Ascending aorta (tissue), 2 donors: ENCODE measurements around the gene TTLL11. TPM values are rescaled to one million over a fixed set of nuclear protein-coding genes. Genes with fewer than 3 reads are reported as not detected.
"Not testable (repeated sequence)": the region's sequence is repeated elsewhere in the genome, so short reads cannot be mapped to it uniquely, and the experiment has no call there.

Experiments used
- DNase-seq, 2 donors: peaks; one replicate each; pipeline ENCODE4 v3.0.0-alpha.2; 2019; ENCODE audit warnings: low spot score in 2 of 2
- H3K27ac ChIP-seq, 2 donors: fragments of 200-600 bp; sonication (generic); one replicate each; pipeline ENCODE4 v1.5.1; 2016 to 2017; ENCODE audit warnings: mild to moderate bottlenecking in 1 of 2
- H3K27me3 ChIP-seq: fragments of 200-600 bp; sonication (generic); one replicate; pipeline ENCODE4 v1.5.1; 2017
- H3K36me3 ChIP-seq, 2 donors: fragments of 200-600 bp; sonication (generic); one replicate each; pipeline ENCODE4 v1.5.1; 2016
- H3K4me1 ChIP-seq, 2 donors: fragments of 200-600 bp; sonication (generic); one replicate each; pipeline ENCODE4 v1.5.1; 2016 to 2017; ENCODE audit warnings: mild to moderate bottlenecking in 1 of 2
- H3K4me3 ChIP-seq, 2 donors: fragments of 200-600 bp; sonication (generic); one replicate each; pipeline ENCODE4 v1.5.1; 2016 to 2017; ENCODE audit warnings: mild to moderate bottlenecking in 1 of 2
- H3K9me3 ChIP-seq, 2 donors: fragments of 200-600 bp; sonication (generic); one replicate each; pipeline ENCODE4 v1.5.1; 2016
- CTCF ChIP-seq, 3 experiments: fragments of 200-600 bp in 2 of 3; fragments of 450-650 bp in 1 of 3; sonication (generic) in 2 of 3; IDR thresholded peaks; one replicate each; pipeline ENCODE4 v1.5.1; 2016 to 2019; ENCODE audit warnings: antibody characterized with exemption in 3 of 3, mild to moderate bottlenecking in 1 of 3, moderate library complexity in 1 of 3
- intact Hi-C: fragments of 100-400 bp; cut with DNase I; formaldehyde crosslinking; loops from one replicate; pipeline ENCODE4 v1.15.1; 2023
- total RNA-seq: library from RNA; depleted of rRNA; stranded (reverse); fragments of >200 nt; gene quantifications from one replicate; pipeline ENCODE4 v1.1.0, GENCODE V29; 2016

The TTLL11 gene
- total RNA-seq, 1 donor from 2014 or later, result 18.5 TPM

GRCh38 chr9:121984726-121985402 is 108.2 kb downstream of the TTLL11 start:
- H3K27me3 ChIP-seq, result no peaks in the 10 kb centered on the region
- no peak overlapping the region for H3K4me3 ChIP-seq
- peak overlapping the region; percentile 74 to 87 for H3K27ac ChIP-seq
- H3K4me1 ChIP-seq, result peaks cover 11 to 41% of the 10 kb centered on the region in 2 donors
- peak in 1 of 2 donors; percentile 67 for DNase-seq
- H3K36me3 ChIP-seq, result peaks cover 8 to 9% of the 10 kb centered on the region in 2 donors
- intact Hi-C loops, result loop anchor here (5.0 kb wide), 1 partner anchor 213 kb away; no protein-coding TSS in a partner anchor
- no peaks in the 10 kb centered on the region for H3K9me3 ChIP-seq
- no peak for TF ChIP-seq CTCF (IDR thresholded peaks at IDR 0.05)

GRCh38 chr9:121983736-121984135 is 109.4 kb downstream of the TTLL11 start:
- DNase-seq, result no peak
- H3K4me1 ChIP-seq, result peaks cover 11 to 41% of the 10 kb centered on the region in 2 donors
- peak overlapping the region; percentile 74 to 87 for H3K27ac ChIP-seq
- H3K27me3 ChIP-seq, result no peaks in the 10 kb centered on the region
- H3K36me3 ChIP-seq, result peaks cover 0 to 2% of the 10 kb centered on the region in 2 donors
- no peak for TF ChIP-seq CTCF (IDR thresholded peaks at IDR 0.05)
- H3K9me3 ChIP-seq, result no peaks in the 10 kb centered on the region
- intact Hi-C loops, result no loop called here
- no peak overlapping the region for H3K4me3 ChIP-seq

DNA sequence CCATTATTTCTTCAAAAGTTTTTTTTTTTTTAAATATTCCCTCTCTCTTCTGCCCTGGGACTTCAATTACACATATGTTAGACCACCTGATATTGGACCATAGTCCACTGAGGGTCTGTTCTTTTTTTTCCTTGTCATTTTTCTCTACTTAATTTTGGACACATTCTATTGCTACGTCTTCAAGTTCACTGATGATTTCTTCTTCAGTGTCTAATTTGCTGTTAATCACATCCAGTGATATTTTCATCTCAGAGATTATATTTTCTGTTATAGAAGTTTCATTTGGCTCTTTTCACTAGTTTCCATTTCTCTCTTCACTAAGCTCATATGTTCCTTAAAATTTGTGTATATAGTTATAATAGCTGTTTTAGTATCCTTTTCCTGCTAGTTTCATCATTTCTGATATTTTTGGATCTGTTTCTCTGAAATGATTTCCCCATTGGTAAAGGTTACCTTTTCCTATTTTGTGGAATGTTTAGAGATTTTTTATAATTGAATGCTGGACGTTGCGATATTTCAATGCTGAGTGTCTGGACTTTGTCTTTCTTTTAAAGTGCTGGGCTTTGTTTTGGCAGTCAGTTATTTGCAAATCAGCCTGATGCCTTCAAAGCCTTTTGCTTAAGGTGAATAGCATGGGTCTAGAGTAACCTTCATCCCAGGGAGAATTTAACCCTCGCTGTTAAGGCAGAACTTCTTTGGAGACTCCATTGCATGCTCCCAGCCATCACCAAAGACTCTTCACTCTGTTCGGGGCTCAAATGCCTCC is 111.8 kb downstream of the TTLL11 start:
- Histone ChIP-seq H3K9me3 (no peaks in the 10 kb centered on the region), H3K36me3 (no peaks in the 10 kb centered on the region), H3K4me1 (peaks cover 11 to 33% of the 10 kb centered on the region in 2 donors), H3K27ac (no peak overlapping the region), H3K4me3 (no peak overlapping the region), H3K27me3 (no peaks in the 10 kb centered on the region)
- DNase-seq, result no peak
- TF ChIP-seq CTCF (IDR thresholded peaks at IDR 0.05), result no peak
- intact Hi-C loops, result no loop called here

DNA sequence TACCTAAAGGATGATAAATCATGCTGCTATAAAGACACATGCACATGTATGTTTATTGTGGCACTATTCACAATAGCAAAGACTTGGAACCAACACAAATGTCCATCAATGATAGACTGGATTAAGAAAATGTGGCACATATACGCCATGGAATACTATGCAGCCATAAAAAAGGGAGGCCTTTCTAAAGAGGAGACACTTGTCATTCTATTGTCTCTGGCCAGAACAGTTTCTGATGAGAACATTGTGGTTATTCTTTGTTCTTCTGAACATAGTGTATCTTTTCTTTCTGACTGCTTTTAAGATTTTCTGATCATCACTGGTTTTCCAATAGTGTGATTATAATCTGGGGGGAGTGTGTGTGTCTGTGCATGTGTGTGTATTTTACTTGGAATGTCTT is 112.4 kb downstream of the TTLL11 start:
- intact Hi-C loops, H3K27me3 ChIP-seq, H3K36me3 ChIP-seq, H3K4me3 ChIP-seq, H3K9me3 ChIP-seq, DNase-seq, H3K27ac ChIP-seq: not testable (repeated sequence)
- peaks cover 11 to 27% of the 10 kb centered on the region in 2 donors for H3K4me1 ChIP-seq

- H3K4me1 ChIP-seq, result peaks cover 8 to 17% of the 10 kb centered on the region in 2 donors
- H3K36me3 ChIP-seq, result no peaks in the 10 kb centered on the region
- TF ChIP-seq CTCF (IDR thresholded peaks at IDR 0.05), result no peak
- intact Hi-C loops, result no loop called here
- DNase-seq, result no peak
- no peak overlapping the region for H3K4me3 ChIP-seq
- H3K27ac ChIP-seq, result no peak overlapping the region
- no peaks in the 10 kb centered on the region for H3K9me3 ChIP-seq
- H3K27me3 ChIP-seq, result no peaks in the 10 kb centered on the region
Measured at GRCh38 chr9:121979736-121980135, 113.4 kb downstream of the TTLL11 start.

DNA sequence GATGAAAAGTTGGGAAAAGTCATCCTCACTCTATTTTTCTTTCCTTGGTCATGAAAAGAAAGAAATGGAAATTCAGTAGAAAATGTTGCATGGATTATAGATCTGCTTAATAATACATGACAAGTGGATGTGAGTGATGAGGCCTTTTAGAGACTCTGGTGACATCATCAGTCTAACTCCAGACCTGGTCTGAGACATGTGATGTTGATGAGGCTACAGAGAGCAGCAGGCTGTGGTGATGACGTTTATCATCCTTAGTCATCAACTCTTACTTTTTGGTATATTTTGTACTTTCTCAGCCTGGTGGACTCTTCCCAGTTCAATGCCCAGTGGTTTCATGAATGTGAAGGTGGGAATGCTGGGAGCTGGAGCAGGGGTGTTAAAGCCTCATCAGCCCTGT is 116.4 kb downstream of the TTLL11 start:
- intact Hi-C loops, result no loop called here
- peaks cover 0 to 3% of the 10 kb centered on the region in 2 donors for H3K36me3 ChIP-seq
- no peak for DNase-seq
- no peaks in the 10 kb centered on the region for H3K27me3 ChIP-seq
- no peak for TF ChIP-seq CTCF (IDR thresholded peaks at IDR 0.05)
- no peak overlapping the region for H3K4me3 ChIP-seq
- H3K9me3 ChIP-seq, result no peaks in the 10 kb centered on the region
- H3K4me1 ChIP-seq, result no peaks in the 10 kb centered on the region
- H3K27ac ChIP-seq, result no peak overlapping the region
